Measurements from ENCODE around the gene FCRL5.

FCRL5 gene

GRCh38 chr1:157515141-157515540, 37.2 kb downstream of the FCRL5 start:
- TF ChIP-seq POU6F1 (CRISPR knock-in tag; IDR thresholded peaks at IDR 0.05; ENCODE audit: borderline replicate concordance, low read depth) (no peak), TCF4 (CRISPR knock-in tag; IDR thresholded peaks at IDR 0.05; ENCODE audit: borderline replicate concordance) (no peak), ZC3H10 (CRISPR knock-in tag; IDR thresholded peaks at IDR 0.05) (no peak)
- no peak for ATAC-seq

GRCh38 chr1:157512036-157512969, 40.0 kb downstream of the FCRL5 start:
- no peak for TF ChIP-seq ESRRG (CRISPR knock-in tag; IDR thresholded peaks at IDR 0.05)
- no peak for TF ChIP-seq PPARA (CRISPR knock-in tag; IDR thresholded peaks at IDR 0.05; ENCODE audit: borderline replicate concordance)
- no peak for TF ChIP-seq PATZ1 (CRISPR knock-in tag; IDR thresholded peaks at IDR 0.05; ENCODE audit: borderline replicate concordance)
- no peak for TF ChIP-seq OSR1 (CRISPR knock-in tag; IDR thresholded peaks at IDR 0.05)
- TF ChIP-seq, protein P1, sequence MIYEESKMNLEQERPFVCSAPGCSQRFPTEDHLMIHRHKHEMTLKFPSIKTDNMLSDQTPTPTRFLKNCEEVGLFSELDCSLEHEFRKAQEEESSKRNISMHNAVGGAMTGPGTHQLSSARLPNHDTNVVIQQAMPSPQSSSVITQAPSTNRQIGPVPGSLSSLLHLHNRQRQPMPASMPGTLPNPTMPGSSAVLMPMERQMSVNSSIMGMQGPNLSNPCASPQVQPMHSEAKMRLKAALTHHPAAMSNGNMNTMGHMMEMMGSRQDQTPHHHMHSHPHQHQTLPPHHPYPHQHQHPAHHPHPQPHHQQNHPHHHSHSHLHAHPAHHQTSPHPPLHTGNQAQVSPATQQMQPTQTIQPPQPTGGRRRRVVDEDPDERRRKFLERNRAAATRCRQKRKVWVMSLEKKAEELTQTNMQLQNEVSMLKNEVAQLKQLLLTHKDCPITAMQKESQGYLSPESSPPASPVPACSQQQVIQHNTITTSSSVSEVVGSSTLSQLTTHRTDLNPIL (CRISPR knock-in tag; IDR thresholded peaks at IDR 0.05; ENCODE audit: low read depth): no peak
- no peak for TF ChIP-seq ISL1 (CRISPR knock-in tag; IDR thresholded peaks at IDR 0.05)
- no peak for TF ChIP-seq RARB (CRISPR knock-in tag; IDR thresholded peaks at IDR 0.05)
- TF ChIP-seq ZC3H10 (CRISPR knock-in tag; IDR thresholded peaks at IDR 0.05): no peak
- TF ChIP-seq CSDC2 (CRISPR knock-in tag; IDR thresholded peaks at IDR 0.05): no peak
- no peak for TF ChIP-seq ZFP3 (CRISPR knock-in tag; IDR thresholded peaks at IDR 0.05)
- no peak for TF ChIP-seq SNAI2 (CRISPR knock-in tag; IDR thresholded peaks at IDR 0.05)
- TF ChIP-seq ZNF8 (CRISPR knock-in tag; IDR thresholded peaks at IDR 0.05): no peak
- no peak for TF ChIP-seq GLIS3 (CRISPR knock-in tag; IDR thresholded peaks at IDR 0.05)
- TF ChIP-seq ZNF565 (CRISPR knock-in tag; conservative IDR thresholded peaks at IDR 0.05; ENCODE audit: low read depth): no peak
- TF ChIP-seq BACH2 (CRISPR knock-in tag; IDR thresholded peaks at IDR 0.05; ENCODE audit: borderline replicate concordance): no peak
- no peak for TF ChIP-seq TOX (CRISPR knock-in tag; IDR thresholded peaks at IDR 0.05; ENCODE audit: borderline replicate concordance)
- no peak for TF ChIP-seq POU6F1 (CRISPR knock-in tag; IDR thresholded peaks at IDR 0.05; ENCODE audit: borderline replicate concordance, low read depth)
- no peak for TF ChIP-seq ARNTL (CRISPR knock-in tag; IDR thresholded peaks at IDR 0.05; ENCODE audit: borderline replicate concordance, low read depth)
- TF ChIP-seq, protein P2, sequence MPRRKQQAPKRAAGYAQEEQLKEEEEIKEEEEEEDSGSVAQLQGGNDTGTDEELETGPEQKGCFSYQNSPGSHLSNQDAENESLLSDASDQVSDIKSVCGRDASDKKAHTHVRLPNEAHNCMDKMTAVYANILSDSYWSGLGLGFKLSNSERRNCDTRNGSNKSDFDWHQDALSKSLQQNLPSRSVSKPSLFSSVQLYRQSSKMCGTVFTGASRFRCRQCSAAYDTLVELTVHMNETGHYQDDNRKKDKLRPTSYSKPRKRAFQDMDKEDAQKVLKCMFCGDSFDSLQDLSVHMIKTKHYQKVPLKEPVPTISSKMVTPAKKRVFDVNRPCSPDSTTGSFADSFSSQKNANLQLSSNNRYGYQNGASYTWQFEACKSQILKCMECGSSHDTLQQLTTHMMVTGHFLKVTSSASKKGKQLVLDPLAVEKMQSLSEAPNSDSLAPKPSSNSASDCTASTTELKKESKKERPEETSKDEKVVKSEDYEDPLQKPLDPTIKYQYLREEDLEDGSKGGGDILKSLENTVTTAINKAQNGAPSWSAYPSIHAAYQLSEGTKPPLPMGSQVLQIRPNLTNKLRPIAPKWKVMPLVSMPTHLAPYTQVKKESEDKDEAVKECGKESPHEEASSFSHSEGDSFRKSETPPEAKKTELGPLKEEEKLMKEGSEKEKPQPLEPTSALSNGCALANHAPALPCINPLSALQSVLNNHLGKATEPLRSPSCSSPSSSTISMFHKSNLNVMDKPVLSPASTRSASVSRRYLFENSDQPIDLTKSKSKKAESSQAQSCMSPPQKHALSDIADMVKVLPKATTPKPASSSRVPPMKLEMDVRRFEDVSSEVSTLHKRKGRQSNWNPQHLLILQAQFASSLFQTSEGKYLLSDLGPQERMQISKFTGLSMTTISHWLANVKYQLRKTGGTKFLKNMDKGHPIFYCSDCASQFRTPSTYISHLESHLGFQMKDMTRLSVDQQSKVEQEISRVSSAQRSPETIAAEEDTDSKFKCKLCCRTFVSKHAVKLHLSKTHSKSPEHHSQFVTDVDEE (CRISPR knock-in tag; IDR thresholded peaks at IDR 0.05): no peak
- no peak for TF ChIP-seq ZFP30 (CRISPR knock-in tag; IDR thresholded peaks at IDR 0.05)

More at GRCh38 chr1:157512036-157512969, 40.0 kb downstream of the FCRL5 start:
- no peak for ATAC-seq
